ENCODE data around the gene IL17RD.

The IL17RD gene

GRCh38 chr3:57130571-57131209 is 34.5 kb downstream of the IL17RD start:
- DNase-seq (ENCODE audit: low spot score), result no peak

- DNase-seq (ENCODE audit: low spot score), result no peak
These were observed 36.1 kb downstream of the IL17RD start for GRCh38 chr3:57128826-57129667.

- DNase-seq (ENCODE audit: low spot score), result no peak
These were observed 37.1 kb downstream of the IL17RD start for GRCh38 chr3:57127891-57128518.

DNA sequence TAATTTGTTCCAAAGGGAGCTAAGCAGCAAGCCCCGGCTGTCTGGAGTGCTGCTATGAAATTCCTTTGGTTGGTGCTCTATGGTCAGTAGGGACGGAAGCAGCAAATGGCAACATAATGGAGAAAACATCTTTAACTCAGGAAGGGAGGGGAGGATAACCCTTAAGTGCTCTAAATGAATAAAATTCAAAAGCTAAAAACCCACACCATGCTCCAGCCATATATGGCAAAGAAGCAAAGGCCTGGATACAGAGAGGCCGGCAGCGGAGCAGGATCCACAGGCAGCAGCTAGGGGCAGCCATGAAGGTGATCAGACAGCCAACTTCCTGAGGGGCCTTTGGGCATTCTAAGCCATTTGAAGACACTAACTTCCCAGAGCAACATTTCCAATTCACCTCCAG is 38.9 kb downstream of the IL17RD start:
- no peak for DNase-seq (ENCODE audit: low spot score)

DNA sequence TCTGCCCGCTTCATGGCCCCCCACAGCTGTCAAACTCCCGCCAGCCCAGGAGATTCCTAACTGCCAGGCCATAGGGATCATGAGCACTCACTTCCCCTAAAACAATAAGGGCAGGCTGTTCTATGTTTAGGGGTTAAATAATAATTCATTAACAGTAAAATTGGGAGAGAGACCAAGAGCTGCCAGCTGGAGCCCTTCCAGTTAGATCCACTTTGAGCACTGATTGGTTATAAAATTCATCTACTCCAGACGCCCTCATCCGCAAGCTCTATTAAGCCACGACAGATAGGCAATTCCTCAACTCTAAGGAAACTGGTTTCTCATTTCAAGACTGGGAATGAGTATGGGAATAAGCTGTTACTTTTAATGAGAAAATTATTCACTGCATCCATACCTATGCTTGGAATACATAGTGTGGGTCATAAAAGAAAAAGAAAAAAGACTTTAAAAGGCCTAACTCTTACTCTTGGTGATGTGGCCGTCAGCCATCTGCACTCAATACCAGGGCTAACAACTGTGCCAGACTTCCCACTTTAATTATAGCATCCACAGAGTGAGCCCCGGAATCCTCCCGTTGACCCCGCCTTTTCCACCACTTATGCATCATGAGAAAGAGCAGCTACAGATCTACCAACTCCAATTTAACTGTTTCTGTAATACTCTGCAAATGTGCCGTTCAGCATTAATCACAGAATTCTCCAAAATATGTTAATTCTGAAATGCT is 44.5 kb downstream of the IL17RD start:
- DNase-seq (ENCODE audit: low spot score), result no peak

GRCh38 chr3:57120040-57120439 is 45.1 kb downstream of the IL17RD start:
- no peak for DNase-seq (ENCODE audit: low spot score)

DNA sequence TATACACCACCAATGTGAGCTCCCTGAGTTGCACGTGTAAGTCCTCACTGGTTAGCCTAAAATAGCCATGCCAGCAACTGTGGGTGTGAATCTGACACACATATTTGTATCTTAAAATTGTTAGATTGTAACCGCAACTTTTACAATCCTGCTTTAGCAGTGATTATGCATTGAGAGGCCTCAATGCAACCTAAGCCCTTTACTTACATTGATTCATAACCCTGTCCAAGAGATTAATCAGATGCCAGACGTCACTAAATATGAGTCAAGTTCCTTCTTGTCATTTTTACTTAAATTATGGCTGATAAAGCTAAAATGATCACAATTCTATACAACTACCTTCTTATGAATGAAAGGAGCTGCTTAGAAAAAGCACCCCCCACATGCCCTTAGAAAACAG is 46.9 kb downstream of the IL17RD start:
- no peak for DNase-seq (ENCODE audit: low spot score)

- DNase-seq (ENCODE audit: low spot score), result no peak
These were observed 48.7 kb downstream of the IL17RD start for GRCh38 chr3:57116501-57116900.

GRCh38 chr3:57112206-57112605 is 52.9 kb downstream of the IL17RD start:
- no peak for DNase-seq (ENCODE audit: low spot score)

DNA sequence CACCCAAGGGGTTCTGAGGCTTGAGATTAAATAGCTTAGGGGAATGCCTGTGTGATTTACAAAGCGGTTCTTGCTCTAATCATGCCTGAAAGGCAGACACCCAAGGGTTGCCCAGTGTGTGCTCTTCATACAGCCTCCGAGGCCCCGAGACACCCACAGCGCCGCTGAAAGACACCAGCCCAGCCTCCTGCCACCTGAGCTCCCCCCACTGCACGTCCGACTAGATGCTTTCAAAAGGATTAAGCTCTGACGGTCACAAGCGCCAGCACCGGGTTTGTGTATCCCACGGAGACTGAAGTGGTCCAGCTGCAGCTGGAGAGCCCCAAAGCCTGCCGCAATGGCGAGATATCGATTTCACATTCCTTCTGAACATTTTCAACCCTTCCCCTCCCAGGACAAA is 54.4 kb downstream of the IL17RD start:
- DNase-seq (ENCODE audit: low spot score), result no peak

DNA sequence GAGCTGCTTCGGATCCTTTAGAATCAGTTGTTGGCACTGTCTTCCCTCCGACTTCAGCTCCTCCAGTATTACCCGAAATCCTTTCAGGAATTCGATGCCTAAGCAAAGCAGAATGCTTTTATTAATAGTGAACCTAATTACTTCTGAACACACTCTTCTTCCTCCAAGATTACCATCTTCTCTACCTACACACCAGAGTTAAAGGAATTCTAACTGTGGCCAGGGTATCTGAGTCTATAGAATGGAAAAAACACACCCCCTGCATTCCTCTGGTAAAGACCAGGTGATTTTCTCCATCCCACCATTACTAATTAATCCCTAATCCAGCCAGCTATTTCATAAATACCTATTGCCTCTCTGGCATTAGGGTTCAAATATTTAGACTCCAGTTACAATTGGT is 54.9 kb downstream of the IL17RD start:
- no peak for DNase-seq (ENCODE audit: low spot score)

DNA sequence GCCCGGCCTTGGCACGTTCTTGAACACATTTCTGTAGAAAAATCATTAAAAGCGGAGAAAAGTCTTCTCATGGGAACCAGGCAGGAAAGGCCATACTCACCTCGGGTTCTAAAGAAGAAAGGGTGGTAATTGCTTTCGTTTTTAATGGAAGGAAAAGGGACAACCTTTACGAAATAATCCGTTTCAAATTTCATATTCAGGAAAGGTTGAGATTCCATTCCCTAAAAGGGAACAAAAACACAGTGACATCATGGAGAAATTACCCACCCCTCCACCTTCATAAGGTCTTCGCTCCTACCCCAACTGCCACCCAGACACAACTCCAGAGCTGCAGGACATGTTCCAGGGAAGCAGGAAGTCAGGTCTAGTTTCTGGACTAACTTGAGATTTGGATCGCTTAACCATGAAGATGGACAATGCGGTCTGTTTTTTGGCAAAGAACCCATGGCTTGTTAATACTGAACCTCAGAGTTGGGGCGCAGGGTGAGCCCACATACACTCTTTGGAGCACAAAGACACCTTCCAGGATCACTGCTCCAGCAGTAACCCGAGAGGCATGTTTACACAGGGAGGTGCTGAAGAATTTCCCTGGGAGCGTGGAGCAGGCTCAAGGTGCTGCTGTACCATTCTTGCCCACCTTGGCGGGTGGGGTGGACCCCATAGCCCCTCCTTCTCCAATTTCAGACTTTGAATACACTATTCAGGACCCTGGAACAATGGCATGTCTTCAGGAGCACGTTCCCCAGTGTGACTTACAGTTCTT is 55.5 kb downstream of the IL17RD start:
- no peak for DNase-seq (ENCODE audit: low spot score)

GRCh38 chr3:57108684-57109083 is 56.5 kb downstream of the IL17RD start:
- DNase-seq (ENCODE audit: low spot score), result no peak

- DNase-seq (ENCODE audit: low spot score), result no peak
These were observed 59.6 kb downstream of the IL17RD start for GRCh38 chr3:57105585-57105984.

DNA sequence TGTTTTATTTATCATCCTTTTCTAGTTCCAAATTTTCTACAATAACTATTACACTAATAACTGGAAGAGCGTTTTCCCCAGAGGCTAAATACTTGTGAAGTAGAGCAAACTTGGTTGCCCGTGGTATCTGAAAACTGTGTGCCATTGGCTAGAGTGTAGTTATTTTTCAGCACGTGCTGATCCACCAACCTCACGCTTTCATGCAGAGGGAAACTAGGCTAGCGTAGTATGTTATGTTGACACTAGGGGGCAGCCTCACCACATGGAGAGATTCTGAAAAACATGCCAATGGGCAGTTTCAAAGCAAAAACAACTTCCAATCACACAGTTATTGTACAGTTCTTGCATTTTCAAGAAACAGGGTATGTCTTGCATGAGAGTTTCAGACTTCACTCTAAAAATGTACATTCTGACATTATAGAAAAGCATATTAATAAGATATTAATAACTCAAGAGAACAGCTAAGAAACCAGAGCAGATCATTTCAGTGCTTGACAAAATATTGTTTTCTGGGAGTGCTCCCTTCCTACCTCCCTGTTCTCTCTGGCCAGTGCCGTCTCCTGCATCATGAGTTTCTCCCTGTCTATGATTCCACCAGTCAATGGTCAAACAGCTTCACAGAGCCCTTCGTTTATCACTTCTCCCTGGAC is 65.0 kb downstream of the IL17RD start:
- peak; percentile 48 for DNase-seq (ENCODE audit: low spot score)

DNA sequence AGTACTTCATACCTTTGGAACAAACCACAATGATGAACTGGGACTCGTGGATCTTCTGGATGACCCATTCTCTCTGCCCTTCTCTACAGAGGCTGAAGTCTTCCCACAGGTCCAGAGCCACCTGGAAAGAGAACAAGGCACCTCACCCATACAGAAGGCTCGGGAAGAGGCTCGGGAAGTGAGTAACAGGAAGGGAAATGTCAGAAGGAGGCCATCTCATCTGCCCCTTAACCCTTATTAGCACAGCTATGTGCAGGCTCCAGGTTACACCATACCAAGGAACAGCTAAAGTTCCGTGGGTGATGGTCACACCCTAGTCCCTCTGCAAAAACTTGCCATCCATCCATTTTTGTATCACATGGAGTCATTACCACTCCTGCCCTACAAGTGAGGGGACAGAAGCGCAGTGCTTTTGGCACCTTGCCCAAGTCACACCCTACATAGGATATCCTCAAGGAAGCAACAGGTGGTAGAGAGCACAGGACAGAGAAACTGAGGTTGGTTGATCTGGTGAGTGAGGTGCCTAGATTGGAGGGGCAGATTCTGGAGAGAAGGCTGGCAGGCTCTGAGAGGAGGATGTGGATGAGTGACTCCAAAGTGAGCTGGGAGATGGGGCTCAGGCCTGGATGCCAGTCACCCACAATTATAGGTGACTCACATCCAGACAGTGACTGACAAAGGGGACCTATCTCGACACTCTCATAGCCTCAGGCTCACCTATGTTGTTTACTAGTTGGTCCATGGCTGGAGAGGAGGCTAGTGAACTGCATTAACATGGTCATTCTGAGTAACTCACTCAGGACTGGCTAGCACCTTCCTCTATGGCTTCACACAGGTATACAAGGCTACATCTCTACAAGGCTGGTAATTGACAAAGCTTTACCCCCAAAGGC is 66.5 kb downstream of the IL17RD start:
- DNase-seq (ENCODE audit: low spot score), result no peak

- no peak for DNase-seq (ENCODE audit: low spot score)
These were observed 67.6 kb downstream of the IL17RD start for GRCh38 chr3:57097536-57097935.

DNA sequence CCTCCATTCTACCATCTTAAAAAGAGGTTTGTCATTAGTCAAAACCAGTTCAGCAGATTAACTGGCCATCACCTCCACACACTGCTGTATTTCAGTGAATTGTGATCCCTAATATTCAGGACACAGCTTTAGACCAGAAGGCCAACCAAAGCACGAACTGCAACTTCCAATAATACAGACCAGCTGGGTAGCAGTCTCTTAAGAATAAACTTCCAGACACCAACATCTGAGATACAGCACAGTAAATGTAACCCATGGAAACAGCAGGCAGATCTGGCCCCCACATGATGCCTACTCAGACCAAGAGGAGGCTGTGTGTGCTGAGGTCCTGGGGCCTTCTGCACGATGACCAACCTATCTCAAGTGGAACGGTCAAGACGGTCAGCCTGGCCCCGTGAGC is 69.8 kb downstream of the IL17RD start:
- no peak for DNase-seq (ENCODE audit: low spot score)

- no peak for DNase-seq (ENCODE audit: low spot score)
These were observed 70.6 kb downstream of the IL17RD start for GRCh38 chr3:57094575-57094974.

- no peak for DNase-seq (ENCODE audit: low spot score)
These were observed 71.1 kb downstream of the IL17RD start for GRCh38 chr3:57093971-57094535.

Measured in CD4-positive, alpha-beta T cell treated with Interleukin-6 at 100 ng/mL for 8 hours (primary cell).